Activated CD4-positive, CD25-positive, alpha-beta regulatory T cell (primary cell): Measurements from ENCODE around the gene FBLIM1.

Source experiments
- DNase-seq, 4 experiments: peaks; one replicate each; lab custom pipeline; 2025; lab: John Stamatoyannopoulos, UW

FBLIM1 gene

GRCh38 chr1:15731735-15732685, 26.6 kb upstream of the FBLIM1 start:
- no peak for DNase-seq

- DNase-seq, result no peak
Observed at GRCh38 chr1:15732686-15733081, 25.9 kb upstream of the FBLIM1 start.

GRCh38 chr1:15733218-15733725, 25.3 kb upstream of the FBLIM1 start:
- no peak for DNase-seq

GRCh38 chr1:15733726-15734226, 24.8 kb upstream of the FBLIM1 start:
- DNase-seq, result no peak

- no peak for DNase-seq
Observed at GRCh38 chr1:15734296-15734695, 24.3 kb upstream of the FBLIM1 start.

- DNase-seq, result no peak
Observed at GRCh38 chr1:15734901-15735300, 23.7 kb upstream of the FBLIM1 start.

GRCh38 chr1:15735304-15736037, 23.1 kb upstream of the FBLIM1 start:
- no peak for DNase-seq

- DNase-seq, result no peak
Observed at GRCh38 chr1:15736038-15736891, 22.3 kb upstream of the FBLIM1 start, which contains the start of gene SLC25A34. TSS of gene SLC25A34 (plus strand) at chr1:15736258. CDS start at chr1:15736486, 228 bp downstream.

GRCh38 chr1:15736892-15737261, 21.7 kb upstream of the FBLIM1 start:
- no peak for DNase-seq

GRCh38 chr1:15737324-15738319, 21.0 kb upstream of the FBLIM1 start:
- DNase-seq, result no peak

GRCh38 chr1:15738416-15739113, 20.0 kb upstream of the FBLIM1 start:
- no peak for DNase-seq

GRCh38 chr1:15739259-15739658, 19.3 kb upstream of the FBLIM1 start:
- no peak for DNase-seq

GRCh38 chr1:15739745-15740144, 18.9 kb upstream of the FBLIM1 start:
- DNase-seq, result no peak

GRCh38 chr1:15740924-15741850, 17.4 kb upstream of the FBLIM1 start:
- DNase-seq, result peak; percentile 23 to 47 (median 31)

- no peak for DNase-seq
Observed at GRCh38 chr1:15742339-15742801, 16.2 kb upstream of the FBLIM1 start, which contains the start of gene TMEM82. TSS of gene TMEM82 (plus strand) at chr1:15742499. CDS start at chr1:15742560, 61 bp downstream.

- DNase-seq, result no peak
Observed at GRCh38 chr1:15744122-15744679, 14.4 kb upstream of the FBLIM1 start.

GRCh38 chr1:15747378-15747777, 11.2 kb upstream of the FBLIM1 start:
- DNase-seq, result no peak

GRCh38 chr1:15748264-15748663, 10.3 kb upstream of the FBLIM1 start:
- no peak for DNase-seq
